GM19193 (cell line): ENCODE measurements around the gene STAB1.

Source experiments
- POLR2A ChIP-seq: IDR thresholded peaks from 4 replicates; pipeline ENCODE4 v1.6.1; 2011; ENCODE audit not compliant: insufficient read depth, insufficient read length; ENCODE audit errors: extremely low read depth

The STAB1 gene

DNA sequence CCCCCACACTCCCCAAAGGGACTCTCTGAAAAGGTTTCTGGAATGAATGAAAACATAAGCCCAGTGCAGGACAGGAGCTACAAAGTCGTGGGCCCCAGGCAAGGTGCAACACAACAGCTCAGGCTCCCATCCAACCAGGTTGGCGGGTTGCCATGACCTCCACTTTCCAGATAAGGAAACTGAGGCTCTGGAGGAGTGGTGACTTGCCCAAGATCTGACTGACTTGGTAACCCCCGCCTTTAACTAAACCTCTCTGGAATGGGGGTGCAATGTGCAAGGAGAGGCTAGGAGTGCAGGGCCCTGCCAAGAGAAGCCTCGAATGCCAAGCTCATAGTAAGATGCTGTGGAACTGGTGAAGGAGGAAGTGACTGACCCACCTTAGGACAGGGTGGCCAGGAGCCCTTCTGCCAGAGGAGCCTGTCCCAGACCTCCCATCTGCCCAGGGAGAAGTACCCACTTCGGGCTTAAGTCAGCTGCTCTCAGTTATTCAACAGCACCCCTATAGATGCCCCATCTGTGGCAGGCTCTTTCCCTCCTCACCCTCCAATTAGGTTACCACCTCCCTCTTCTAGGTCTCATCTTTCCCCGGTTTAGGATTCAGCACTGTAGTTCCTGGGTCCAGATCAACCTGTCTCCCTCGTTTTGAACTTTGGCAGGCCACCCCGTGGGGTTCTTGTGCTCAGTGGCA is 40.7 kb upstream of the STAB1 start:
- no peak for TF ChIP-seq POLR2A

DNA sequence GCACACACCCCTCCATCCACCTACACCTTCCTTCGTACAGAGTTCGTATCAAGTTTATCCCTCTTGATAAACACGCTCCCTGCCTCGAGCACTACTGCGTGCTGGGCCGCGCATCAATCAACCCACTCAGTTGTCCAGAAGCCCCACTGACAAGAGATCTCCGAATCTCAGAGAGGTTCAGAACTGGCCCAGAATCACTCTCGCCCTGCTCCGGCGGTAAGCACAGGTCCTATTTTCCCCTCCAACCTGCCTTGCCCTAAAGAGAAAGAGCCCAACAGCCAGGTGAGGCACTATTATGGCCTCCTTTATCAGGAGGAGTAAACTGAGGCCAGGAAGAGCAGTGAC is 40.2 kb upstream of the STAB1 start:
- TF ChIP-seq POLR2A: no peak

DNA sequence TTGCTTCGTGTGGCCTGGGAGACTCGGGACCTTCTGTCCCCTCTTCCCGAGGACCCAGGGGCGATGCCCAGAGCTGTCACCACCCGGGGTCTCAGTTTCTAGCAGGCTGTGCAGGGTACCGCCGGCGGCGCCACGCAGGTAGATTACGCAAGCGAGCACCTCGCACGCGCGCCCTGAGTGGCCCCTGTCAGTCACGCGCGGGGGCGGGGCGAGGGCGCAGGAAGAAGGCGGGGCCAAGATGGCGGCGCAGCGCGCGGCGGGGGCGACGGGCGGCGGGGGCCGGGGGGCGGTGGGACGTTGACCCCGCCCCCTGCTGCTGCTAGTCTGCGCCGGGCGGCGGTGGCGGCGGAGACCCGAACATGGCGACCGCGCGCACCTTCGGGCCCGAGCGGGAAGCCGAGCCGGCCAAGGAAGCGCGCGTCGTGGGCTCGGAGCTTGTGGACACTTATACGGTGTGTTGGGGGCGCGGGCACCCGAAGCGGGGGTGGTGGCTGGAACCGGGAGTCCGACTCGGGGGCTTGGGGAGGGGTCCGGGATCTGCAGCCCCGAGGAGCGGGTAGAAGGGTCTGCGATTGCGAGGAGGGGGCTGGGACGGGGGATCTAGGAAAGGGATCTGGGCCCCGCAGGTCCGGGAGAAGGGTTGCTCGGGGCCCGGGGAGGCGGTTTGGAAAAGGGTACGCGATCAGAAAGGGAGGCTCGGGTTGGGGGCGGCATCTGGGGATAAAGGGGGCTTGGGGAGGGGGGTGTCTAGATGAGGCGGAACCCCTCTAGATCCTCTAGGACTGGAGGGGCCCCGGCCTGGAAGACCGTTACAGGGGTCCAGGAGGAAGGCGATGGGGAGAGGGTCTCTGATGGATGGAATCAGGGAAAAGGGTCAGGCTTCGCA is 39.6 kb upstream of the STAB1 start, which contains the start of gene NISCH:
Gene NISCH (plus strand): TSS at position 322 of the 886 bp plus-strand sequence. CDS start 38 bp downstream, at position 360.
- TF ChIP-seq POLR2A: peak; percentile 88

DNA sequence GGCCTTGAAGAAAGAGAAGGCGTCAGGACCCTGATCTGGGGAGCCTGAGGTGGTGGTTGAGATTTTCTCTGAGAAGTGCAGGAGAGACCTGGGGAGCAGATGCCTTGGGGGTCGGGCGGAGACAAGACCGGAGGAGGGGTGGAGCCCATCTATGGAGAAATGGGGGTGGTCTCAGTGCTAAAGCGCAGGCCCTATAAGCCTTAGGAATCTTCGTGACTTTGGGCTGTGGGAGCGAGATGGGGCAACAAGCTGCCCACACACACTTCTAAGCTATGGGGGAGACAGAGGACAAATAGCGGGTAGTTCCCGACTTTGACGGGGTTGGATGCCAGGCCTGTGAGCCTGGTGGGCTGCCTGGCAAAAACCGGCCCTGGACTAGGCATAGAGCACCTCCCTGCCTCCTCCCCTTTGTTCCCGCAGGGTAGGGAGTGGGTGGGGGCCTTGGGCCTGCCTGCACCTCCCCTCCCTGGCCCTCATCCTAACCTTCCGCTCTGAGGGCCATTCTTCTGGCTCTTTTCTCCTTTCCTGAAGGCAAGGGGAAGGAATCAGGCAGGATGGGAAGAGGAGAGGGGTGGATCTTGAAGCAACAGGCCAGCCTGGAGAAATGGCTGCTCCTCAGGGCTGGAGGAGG is 38.9 kb upstream of the STAB1 start:
- TF ChIP-seq POLR2A: no peak

DNA sequence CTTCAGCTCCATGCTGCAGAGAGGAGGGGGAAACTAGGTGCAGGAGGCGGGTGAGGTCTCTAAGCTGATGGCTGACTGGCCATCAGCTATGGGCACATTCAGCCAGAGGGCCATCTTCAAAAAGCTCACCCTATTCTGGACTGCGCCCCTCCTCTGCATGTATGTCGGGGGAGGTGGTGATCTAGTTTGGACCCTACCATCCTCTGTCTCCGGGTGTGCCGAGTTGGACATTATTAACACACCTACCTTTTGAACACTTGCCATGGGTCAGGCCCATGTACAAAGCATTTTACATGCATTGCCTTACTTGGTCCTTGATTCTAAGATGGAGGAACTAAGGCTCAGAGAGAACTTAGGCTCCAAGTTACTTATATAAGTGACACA is 38.3 kb upstream of the STAB1 start:
- TF ChIP-seq POLR2A: no peak

DNA sequence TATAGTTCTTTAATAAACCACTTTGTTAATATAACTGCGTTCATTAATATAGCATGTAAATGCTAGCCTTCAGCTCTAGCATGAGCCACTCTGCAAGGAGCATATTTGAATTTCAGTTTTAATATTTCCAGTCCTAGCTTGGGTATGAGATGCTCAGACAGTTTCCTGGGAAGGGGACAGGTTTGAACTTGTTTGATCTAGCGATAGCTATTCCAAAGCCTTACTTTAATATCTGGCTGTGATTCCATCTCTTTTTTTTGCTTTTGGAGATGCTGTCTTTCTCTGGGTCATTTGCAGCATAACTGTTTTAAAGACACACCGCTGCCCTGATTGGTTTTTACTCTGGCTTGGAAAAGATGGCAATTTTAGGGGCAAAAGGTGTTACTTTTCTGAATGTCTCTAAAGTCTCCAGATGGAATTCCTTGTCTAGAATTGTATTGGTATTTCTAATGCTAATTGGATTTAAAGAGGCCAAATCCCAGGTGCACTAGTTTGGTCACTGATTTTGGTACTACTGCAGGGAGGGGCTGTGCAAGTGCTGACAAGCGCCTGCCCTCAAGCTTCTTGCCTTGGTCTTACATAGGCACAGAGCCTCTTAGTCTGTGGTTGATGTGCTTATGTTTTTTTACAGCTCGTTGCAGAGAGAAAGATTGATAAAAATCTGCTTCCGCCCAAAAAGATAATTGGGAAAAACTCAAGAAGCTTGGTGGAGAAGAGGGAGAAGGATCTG is 36.9 kb upstream of the STAB1 start:
- TF ChIP-seq POLR2A: no peak

DNA sequence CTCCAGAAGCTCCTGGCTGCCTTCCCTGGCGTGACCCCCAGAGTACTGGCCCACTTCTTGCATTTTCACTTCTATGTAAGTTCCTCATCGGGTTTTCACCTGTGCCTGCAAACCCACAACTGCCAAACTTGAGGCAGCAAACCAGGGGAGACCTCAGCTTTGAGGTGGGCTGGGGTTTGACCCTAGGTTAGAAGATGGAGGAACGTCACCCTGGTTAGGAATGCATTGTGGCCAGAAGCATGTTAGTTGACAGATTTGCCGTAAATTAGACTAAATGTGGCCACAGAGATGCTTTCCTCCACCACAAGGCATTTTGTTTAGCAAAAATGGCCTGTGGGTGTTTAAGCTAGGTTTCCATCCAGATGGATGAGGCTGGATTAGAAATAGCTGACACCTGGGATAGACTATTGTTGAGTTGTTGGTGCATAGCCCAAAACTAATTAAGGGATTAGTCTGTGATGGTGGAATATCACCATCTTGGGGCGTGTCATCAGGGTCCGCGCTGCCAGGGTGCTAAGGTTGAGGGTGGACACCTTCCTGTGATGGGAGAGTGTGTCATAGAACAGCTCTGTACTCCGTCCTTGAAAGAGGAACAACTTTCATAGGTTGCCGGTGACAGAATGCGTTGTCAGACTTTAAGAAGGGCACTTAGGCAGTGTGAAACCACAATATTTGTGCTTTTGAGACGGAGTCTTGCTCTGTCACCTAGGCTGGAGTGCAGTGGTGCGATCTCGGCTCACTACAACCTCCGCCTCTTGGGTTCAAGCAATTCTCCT is 36.2 kb upstream of the STAB1 start:
- no peak for TF ChIP-seq POLR2A

- no peak for TF ChIP-seq POLR2A
Observed at GRCh38 chr3:52461874-52462273, 33.3 kb upstream of the STAB1 start.

DNA sequence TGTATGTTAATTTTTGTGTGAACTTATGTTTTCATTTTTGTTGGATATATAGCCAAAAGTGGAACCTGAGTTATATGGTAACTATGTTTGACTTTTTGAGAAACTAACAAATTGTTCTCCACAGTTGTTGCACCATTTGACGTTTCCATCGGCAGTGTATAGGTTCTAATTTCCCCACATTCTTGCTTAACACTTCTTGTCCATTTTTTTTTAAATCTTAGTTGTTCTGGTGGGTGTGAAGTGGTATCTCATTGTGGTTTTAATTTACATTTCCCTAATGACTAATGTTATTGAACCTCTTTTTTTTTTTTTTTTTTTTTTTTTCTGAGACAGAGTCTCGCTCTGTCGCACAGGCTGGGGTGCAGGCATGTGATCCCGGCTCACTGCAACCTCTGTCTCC is 31.7 kb upstream of the STAB1 start:
- TF ChIP-seq POLR2A: no peak

- no peak for TF ChIP-seq POLR2A
Observed at GRCh38 chr3:52468336-52468735, 26.8 kb upstream of the STAB1 start.

GRCh38 chr3:52469001-52469400 is 26.1 kb upstream of the STAB1 start:
- no peak for TF ChIP-seq POLR2A

GRCh38 chr3:52470920-52471319 is 24.2 kb upstream of the STAB1 start:
- no peak for TF ChIP-seq POLR2A

DNA sequence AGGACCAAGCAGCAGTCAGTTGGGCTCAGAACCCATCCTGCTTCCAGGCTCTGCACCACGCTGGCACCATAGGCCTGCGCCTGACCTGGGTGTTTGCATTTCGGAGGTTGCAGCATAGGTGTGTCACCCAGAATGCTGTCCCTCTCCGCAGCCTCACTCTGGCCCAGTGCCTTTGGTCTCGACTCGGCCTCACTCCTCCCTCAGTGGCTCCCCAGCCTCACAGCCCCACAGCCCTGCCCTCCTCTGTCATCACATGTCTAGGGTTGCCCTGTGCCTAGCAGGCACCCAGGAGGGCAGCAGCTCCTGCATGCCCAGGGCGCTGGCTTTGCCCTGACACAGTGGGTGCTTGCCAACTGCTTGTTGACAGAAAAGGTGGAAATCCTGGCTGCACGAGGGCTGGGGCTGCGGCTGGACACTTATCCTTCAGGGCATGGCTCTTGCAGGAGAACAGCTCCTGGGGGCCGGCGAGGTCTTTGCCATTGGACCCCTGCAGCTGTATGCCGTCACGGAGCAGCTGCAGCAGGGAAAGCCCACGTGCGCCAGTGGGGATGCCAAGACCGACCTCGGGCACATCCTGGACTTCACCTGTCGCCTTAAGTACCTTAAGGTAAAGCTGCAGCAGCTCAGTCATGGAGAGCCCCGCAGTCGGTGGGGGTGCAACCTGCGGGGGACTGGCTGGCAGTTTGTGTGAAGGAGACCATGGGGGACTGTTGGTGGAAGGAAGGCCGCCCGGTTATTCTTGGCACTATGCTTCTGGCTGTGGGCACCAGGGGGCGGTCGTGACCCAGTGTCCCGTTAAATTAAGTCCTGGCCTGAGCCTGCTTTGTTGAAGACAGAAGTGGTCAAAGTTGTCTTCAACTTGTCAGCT is 23.5 kb upstream of the STAB1 start:
- TF ChIP-seq POLR2A: no peak
